PFSK-1 (cell line): ENCODE data around the gene COL4A6.

ENCODE experiments used
- FOXP2 ChIP-seq: optimal IDR thresholded peaks from 2 replicates; pipeline ENCODE3; 2011; ENCODE audit warnings: borderline replicate concordance, control low read depth, inconsistent platforms; ENCODE audit not compliant: insufficient read depth; ENCODE audit errors: extremely low read length, extremely low read depth
- POLR2AphosphoS5 ChIP-seq: IDR thresholded peaks from 2 replicates; pipeline ENCODE4 v1.6.1; 2012; ENCODE audit warnings: low read depth, mild to moderate bottlenecking, control low read depth, low read length, moderate library complexity
- REST ChIP-seq, 2 experiments: IDR thresholded peaks; 2 replicates each; pipeline versions ENCODE4 v1.6.1 to v1.8.0; 2011 to 2012; ENCODE audit warnings: low read depth in 2 of 2, low read length in 2 of 2, control low read depth in 1 of 2, inconsistent platforms in 1 of 2, mild to moderate bottlenecking in 1 of 2, moderate library complexity in 1 of 2; ENCODE audit not compliant: insufficient read depth in 1 of 2
- SIN3A ChIP-seq: IDR thresholded peaks from 2 replicates; pipeline ENCODE4 v1.6.1; 2012; ENCODE audit warnings: mild to moderate bottlenecking, low read length, moderate library complexity, borderline replicate concordance; ENCODE audit not compliant: insufficient read depth
- TAF1 ChIP-seq: IDR thresholded peaks from 2 replicates; pipeline ENCODE4 v1.6.1; 2012; ENCODE audit warnings: low read length, control low read depth, borderline replicate concordance; ENCODE audit not compliant: insufficient read depth

The COL4A6 gene

GRCh38 chrX:108224218-108224617 lies 214.0 kb downstream of the COL4A6 start:
- TF ChIP-seq REST (IDR thresholded peaks at IDR 0.05; ENCODE audit: insufficient read depth in 1 of 2, low read depth in 2 of 2, low read length in 2 of 2) (no peak), TAF1 (no peak), SIN3A (no peak), FOXP2 (no peak), POLR2AphosphoS5 (no peak)

GRCh38 chrX:108223585-108223984 lies 214.6 kb downstream of the COL4A6 start:
- no peak for TF ChIP-seq SIN3A
- no peak for TF ChIP-seq TAF1
- no peak for TF ChIP-seq FOXP2
- TF ChIP-seq POLR2AphosphoS5 = no peak
- no peak for TF ChIP-seq REST (IDR thresholded peaks at IDR 0.05; ENCODE audit: insufficient read depth in 1 of 2, low read depth in 2 of 2, low read length in 2 of 2)

GRCh38 chrX:108221301-108221864 lies 216.8 kb downstream of the COL4A6 start:
- TF ChIP-seq SIN3A (no peak), FOXP2 (no peak), TAF1 (no peak), REST (IDR thresholded peaks at IDR 0.05; ENCODE audit: insufficient read depth in 1 of 2, low read depth in 2 of 2, low read length in 2 of 2) (no peak), POLR2AphosphoS5 (no peak)

GRCh38 chrX:108219949-108220601 lies 218.1 kb downstream of the COL4A6 start:
- TF ChIP-seq SIN3A (no peak), TAF1 (no peak), FOXP2 (no peak), REST (IDR thresholded peaks at IDR 0.05; ENCODE audit: insufficient read depth in 1 of 2, low read depth in 2 of 2, low read length in 2 of 2) (no peak), POLR2AphosphoS5 (no peak)

GRCh38 chrX:108217876-108218275 lies 220.3 kb downstream of the COL4A6 start:
- TF ChIP-seq REST (IDR thresholded peaks at IDR 0.05; ENCODE audit: insufficient read depth in 1 of 2, low read depth in 2 of 2, low read length in 2 of 2) (no peak), SIN3A (no peak), POLR2AphosphoS5 (no peak), FOXP2 (no peak), TAF1 (no peak)
